BE2C (cell line): ENCODE measurements around the gene THSD7A.

Experiments used
- DNase-seq: peaks from one replicate; pipeline ENCODE4 v3.0.0-alpha.2; 2020
- H3K27me3 ChIP-seq: fragments of 250-450 bp; sonication (Bioruptor Pico); 2 replicates; pipeline ENCODE4 v1.5.1; 2020; ENCODE audit warnings: mild to moderate bottlenecking
- H3K36me3 ChIP-seq: fragments of 250-450 bp; sonication (Bioruptor Pico); 2 replicates; pipeline ENCODE4 v1.5.1; 2020; ENCODE audit warnings: mild to moderate bottlenecking
- H3K4me1 ChIP-seq: fragments of 250-450 bp; sonication (Bioruptor Pico); 2 replicates; pipeline ENCODE4 v1.5.1; 2020
- H3K4me3 ChIP-seq: 2 replicates; pipeline ENCODE4 v1.5.1; 2011; ENCODE audit warnings: low read depth, low read length
- H3K9me3 ChIP-seq: fragments of 250-450 bp; sonication (Bioruptor Pico); 2 replicates; pipeline ENCODE4 v1.5.1; 2020
- CTCF ChIP-seq: IDR thresholded peaks from 2 replicates; pipeline ENCODE4 v1.5.1; 2012; ENCODE audit warnings: mild to moderate bottlenecking, low read depth, low read length

The THSD7A gene

GRCh38 chr7:11714205-11714604, 117.8 kb downstream of the THSD7A start:
- H3K4me1 ChIP-seq = peaks cover 23% of the 10 kb centered on the region
- no peak for DNase-seq
- H3K4me3 ChIP-seq = no peak overlapping the region
- H3K27me3 ChIP-seq = no peaks in the 10 kb centered on the region
- no peaks in the 10 kb centered on the region for H3K36me3 ChIP-seq
- H3K9me3 ChIP-seq = no peaks in the 10 kb centered on the region
- no peak for TF ChIP-seq CTCF

- Histone ChIP-seq H3K4me1 (peaks cover 30% of the 10 kb centered on the region), H3K9me3 (no peaks in the 10 kb centered on the region), H3K36me3 (no peaks in the 10 kb centered on the region), H3K4me3 (no peak overlapping the region), H3K27me3 (no peaks in the 10 kb centered on the region)
- no peak for TF ChIP-seq CTCF
- no peak for DNase-seq
These were observed 118.6 kb downstream of the THSD7A start for GRCh38 chr7:11713352-11713751.

- Histone ChIP-seq H3K27me3 (no peaks in the 10 kb centered on the region), H3K4me3 (no peak overlapping the region), H3K9me3 (no peaks in the 10 kb centered on the region), H3K4me1 (peaks cover 45% of the 10 kb centered on the region), H3K36me3 (no peaks in the 10 kb centered on the region)
- TF ChIP-seq CTCF = no peak
- DNase-seq = no peak
These were observed 121.6 kb downstream of the THSD7A start for GRCh38 chr7:11710377-11710776.

- H3K4me3 ChIP-seq = no peak overlapping the region
- DNase-seq = peak; percentile 8
- peaks cover 45% of the 10 kb centered on the region for H3K4me1 ChIP-seq
- H3K27me3 ChIP-seq = no peaks in the 10 kb centered on the region
- no peak for TF ChIP-seq CTCF
- no peaks in the 10 kb centered on the region for H3K9me3 ChIP-seq
- H3K36me3 ChIP-seq = no peaks in the 10 kb centered on the region
These were observed 122.8 kb downstream of the THSD7A start for GRCh38 chr7:11709196-11709595.

- H3K9me3 ChIP-seq = no peaks in the 10 kb centered on the region
- H3K4me3 ChIP-seq = no peak overlapping the region
- H3K27me3 ChIP-seq = no peaks in the 10 kb centered on the region
- no peaks in the 10 kb centered on the region for H3K36me3 ChIP-seq
- DNase-seq = no peak
- H3K4me1 ChIP-seq = peaks cover 40% of the 10 kb centered on the region
- TF ChIP-seq CTCF = no peak
These were observed 124.3 kb downstream of the THSD7A start for GRCh38 chr7:11707606-11708193.

GRCh38 chr7:11706666-11707605, 125.1 kb downstream of the THSD7A start:
- Histone ChIP-seq H3K36me3 (no peaks in the 10 kb centered on the region), H3K4me1 (peaks cover 40% of the 10 kb centered on the region), H3K4me3 (no peak overlapping the region), H3K9me3 (no peaks in the 10 kb centered on the region), H3K27me3 (no peaks in the 10 kb centered on the region)
- no peak for DNase-seq
- no peak for TF ChIP-seq CTCF
